SK-N-SH treated with all-trans-retinoic acid at 6 μM for 48 hours (cell line): ENCODE results near the gene CATSPERZ.

ENCODE experiments used
- ATAC-seq: fragments of 200-7000 bp; cut with Tn5 transposase; 3 replicates; pipeline ENCODE4 v1.9.1; 2020; ENCODE audit warnings: mild to moderate bottlenecking, moderate library complexity
- ARNTL ChIP-seq: fragments of 450-650 bp; formaldehyde crosslinking; IDR thresholded peaks from 2 replicates; pipeline ENCODE4 v1.5.0; 2020; ENCODE audit warnings: low read depth, mild to moderate bottlenecking, moderate library complexity, borderline replicate concordance
- BACH2 ChIP-seq: fragments of 250-450 bp; sonication (Bioruptor Pico); IDR thresholded peaks from 2 replicates; pipeline ENCODE4 v1.9.0; 2021; ENCODE audit warnings: mild to moderate bottlenecking, borderline replicate concordance
- CREB5 ChIP-seq: fragments of 250-450 bp; sonication (Bioruptor Pico); IDR thresholded peaks from 2 replicates; pipeline ENCODE4 v1.5.1; 2020; ENCODE audit warnings: low read depth, mild to moderate bottlenecking, moderate library complexity
- CSDC2 ChIP-seq: fragments of 250-450 bp; sonication (Bioruptor Pico); IDR thresholded peaks from 2 replicates; pipeline ENCODE4 v1.5.0; 2020; ENCODE audit warnings: mild to moderate bottlenecking, moderate library complexity
- CSRNP3 ChIP-seq: fragments of 250-450 bp; sonication (Bioruptor Pico); IDR thresholded peaks from 2 replicates; pipeline ENCODE4 v1.5.1; 2021; ENCODE audit warnings: mild to moderate bottlenecking, moderate library complexity
- ESRRG ChIP-seq: fragments of 250-450 bp; sonication (Bioruptor Pico); IDR thresholded peaks from 2 replicates; pipeline ENCODE4 v1.6.1; 2021; ENCODE audit warnings: mild to moderate bottlenecking
- GLIS3 ChIP-seq: fragments of 250-450 bp; sonication (Bioruptor Pico); IDR thresholded peaks from 2 replicates; pipeline ENCODE4 v1.5.0; 2020; ENCODE audit warnings: mild to moderate bottlenecking, moderate library complexity
- ISL1 ChIP-seq: fragments of 250-450 bp; sonication (Bioruptor Pico); IDR thresholded peaks from 2 replicates; pipeline ENCODE4 v2.1.2; 2022; ENCODE audit warnings: mild to moderate bottlenecking, moderate library complexity
- PATZ1 ChIP-seq: fragments of 250-450 bp; sonication (Bioruptor Pico); IDR thresholded peaks from 2 replicates; pipeline ENCODE4 v1.8.0; 2020; ENCODE audit warnings: mild to moderate bottlenecking, moderate library complexity, borderline replicate concordance
- PPARA ChIP-seq: fragments of 250-450 bp; sonication (Bioruptor Pico); IDR thresholded peaks from 2 replicates; pipeline ENCODE4 v1.5.0; 2020; ENCODE audit warnings: mild to moderate bottlenecking, borderline replicate concordance
- RARB ChIP-seq: fragments of 250-450 bp; sonication (Bioruptor Pico); IDR thresholded peaks from 2 replicates; pipeline ENCODE4 v1.8.0; 2021; ENCODE audit warnings: mild to moderate bottlenecking, moderate library complexity
- SNAI2 ChIP-seq: fragments of 250-450 bp; sonication (Bioruptor Pico); IDR thresholded peaks from 2 replicates; pipeline ENCODE4 v1.5.0; 2020; ENCODE audit warnings: mild to moderate bottlenecking, moderate library complexity
- ZC3H10 ChIP-seq: fragments of 250-450 bp; sonication (Bioruptor Pico); IDR thresholded peaks from 2 replicates; pipeline ENCODE4 v1.5.1; 2021; ENCODE audit warnings: mild to moderate bottlenecking, moderate library complexity
- ZNF565 ChIP-seq: fragments of 450-650 bp; formaldehyde crosslinking; conservative IDR thresholded peaks from 2 replicates; pipeline ENCODE4 v1.5.0; 2020; ENCODE audit warnings: low read depth, mild to moderate bottlenecking, moderate library complexity
- ZNF70 ChIP-seq: fragments of 450-650 bp; formaldehyde crosslinking; IDR thresholded peaks from 2 replicates; pipeline ENCODE4 v1.5.0; 2020; ENCODE audit warnings: mild to moderate bottlenecking, moderate library complexity
- ZNF8 ChIP-seq: fragments of 450-650 bp; formaldehyde crosslinking; IDR thresholded peaks from 2 replicates; pipeline ENCODE4 v1.5.0; 2020; ENCODE audit warnings: mild to moderate bottlenecking, moderate library complexity

Gene CATSPERZ

GRCh38 chr11:64281957-64282770 lies 18.0 kb upstream of the CATSPERZ start:
- TF ChIP-seq GLIS3 (CRISPR knock-in tag) (no peak), SNAI2 (CRISPR knock-in tag) (no peak)

GRCh38 chr11:64283092-64283491 lies 17.1 kb upstream of the CATSPERZ start:
- TF ChIP-seq CREB5 (CRISPR knock-in tag), result no peak
- no peak for TF ChIP-seq ISL1
- TF ChIP-seq ARNTL (CRISPR knock-in tag), result no peak
- TF ChIP-seq RARB, result no peak
- no peak for TF ChIP-seq ZNF8
- no peak for TF ChIP-seq PPARA (CRISPR knock-in tag)
- TF ChIP-seq ZNF565 (CRISPR knock-in tag), result no peak
- TF ChIP-seq CSRNP3, result no peak
- no peak for TF ChIP-seq GLIS3 (CRISPR knock-in tag)
- no peak for TF ChIP-seq ESRRG (CRISPR knock-in tag)
- no peak for TF ChIP-seq ZNF70 (CRISPR knock-in tag)
- no peak for TF ChIP-seq SNAI2 (CRISPR knock-in tag)
- no peak for TF ChIP-seq ZC3H10
- TF ChIP-seq, all 23 proteins: peak for 0
- ATAC-seq, result no peak

More at GRCh38 chr11:64281957-64282770, 18.0 kb upstream of the CATSPERZ start:
- ATAC-seq, result no peak

GRCh38 chr11:64284048-64284961 lies 15.9 kb upstream of the CATSPERZ start, which contains the start of gene BAD:
BAD (minus strand) TSS chr11:64284665; CDS start chr11:64284368, 297 bp downstream.
- TF ChIP-seq CSRNP3 (no peak), ESRRG (CRISPR knock-in tag) (no peak), CSDC2 (no peak), ZNF70 (CRISPR knock-in tag) (no peak)
- ATAC-seq, result peak; percentile 91

- TF ChIP-seq PATZ1 (CRISPR knock-in tag), result peak; percentile 10; the same call in 1 of the 2 replicates
- no peak for TF ChIP-seq BACH2 (CRISPR knock-in tag)
Observed at GRCh38 chr11:64284962-64285884, 14.9 kb upstream of the CATSPERZ start, which contains the start of gene GPR137. GPR137 (plus strand) TSS chr11:64285848; CDS start chr11:64286525, 677 bp downstream.

More at GRCh38 chr11:64284962-64285884, 14.9 kb upstream of the CATSPERZ start, which contains the start of gene GPR137:
- ATAC-seq, result peak; percentile 53
